Measurements from ENCODE around the gene SEMA5B.
A peak's percentile ranks its signal among the peaks of the same experiment; 100 is the strongest.

GRCh38 chr3:123027292-123028232 lies at the start of gene SEMA5B:
- TF ChIP-seq, protein P1, sequence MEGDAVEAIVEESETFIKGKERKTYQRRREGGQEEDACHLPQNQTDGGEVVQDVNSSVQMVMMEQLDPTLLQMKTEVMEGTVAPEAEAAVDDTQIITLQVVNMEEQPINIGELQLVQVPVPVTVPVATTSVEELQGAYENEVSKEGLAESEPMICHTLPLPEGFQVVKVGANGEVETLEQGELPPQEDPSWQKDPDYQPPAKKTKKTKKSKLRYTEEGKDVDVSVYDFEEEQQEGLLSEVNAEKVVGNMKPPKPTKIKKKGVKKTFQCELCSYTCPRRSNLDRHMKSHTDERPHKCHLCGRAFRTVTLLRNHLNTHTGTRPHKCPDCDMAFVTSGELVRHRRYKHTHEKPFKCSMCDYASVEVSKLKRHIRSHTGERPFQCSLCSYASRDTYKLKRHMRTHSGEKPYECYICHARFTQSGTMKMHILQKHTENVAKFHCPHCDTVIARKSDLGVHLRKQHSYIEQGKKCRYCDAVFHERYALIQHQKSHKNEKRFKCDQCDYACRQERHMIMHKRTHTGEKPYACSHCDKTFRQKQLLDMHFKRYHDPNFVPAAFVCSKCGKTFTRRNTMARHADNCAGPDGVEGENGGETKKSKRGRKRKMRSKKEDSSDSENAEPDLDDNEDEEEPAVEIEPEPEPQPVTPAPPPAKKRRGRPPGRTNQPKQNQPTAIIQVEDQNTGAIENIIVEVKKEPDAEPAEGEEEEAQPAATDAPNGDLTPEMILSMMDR (IDR thresholded peaks at IDR 0.05): peak in 1 of 6 experiments; percentile 32
- TF ChIP-seq POLR2A (IDR thresholded peaks at IDR 0.05): no peak
